ENCODE data around the gene MPHOSPH10.
"Not testable (repeated sequence)": the region's sequence is repeated elsewhere in the genome, so short reads cannot be mapped to it uniquely, and the experiment has no call there.

Gene MPHOSPH10

GRCh38 chr2:71174207-71174606 lies 43.8 kb downstream of the MPHOSPH10 start:
- DNase-seq (no peak), ATAC-seq (ENCODE audit: insufficient read depth, low read depth) (no peak)
- Histone ChIP-seq H3K4me2 (ENCODE audit: insufficient read depth, low read length) (no peak overlapping the region), H3K9me3 (ENCODE audit: insufficient read depth, low read length, severe bottlenecking) (no peaks in the 10 kb centered on the region), H3K27ac (ENCODE audit: low read length) (no peak overlapping the region), H3K4me1 (ENCODE audit: insufficient read depth, low read length) (no peaks in the 10 kb centered on the region), H3K79me2 (ENCODE audit: insufficient read depth, low read length) (no peaks in the 10 kb centered on the region), H3K36me3 (ENCODE audit: insufficient read depth, low read length) (no peaks in the 10 kb centered on the region), H3K27me3 (ENCODE audit: insufficient read depth, low read length, poor library complexity) (no peaks in the 10 kb centered on the region), H2AFZ (ENCODE audit: low read depth, low read length) (no peak overlapping the region), H3K9ac (ENCODE audit: low read depth, low read length) (no peak overlapping the region), H3K4me3 (ENCODE audit: low read depth in 1 of 2, low read length in 2 of 2) (no peak overlapping the region), H4K20me1 (ENCODE audit: insufficient read depth, low read length) (no peaks in the 10 kb centered on the region)
- TF ChIP-seq EZH2 (IDR thresholded peaks at IDR 0.05; ENCODE audit: borderline replicate concordance, low read depth, low read length, severe bottlenecking) (no peak), CTCF (IDR thresholded peaks at IDR 0.05; ENCODE audit: borderline replicate concordance, extremely low read depth, low read length, poor library complexity, severe bottlenecking) (no peak)

GRCh38 chr2:71178836-71179235 lies 48.4 kb downstream of the MPHOSPH10 start:
- DNase-seq = not testable (repeated sequence)

DNA sequence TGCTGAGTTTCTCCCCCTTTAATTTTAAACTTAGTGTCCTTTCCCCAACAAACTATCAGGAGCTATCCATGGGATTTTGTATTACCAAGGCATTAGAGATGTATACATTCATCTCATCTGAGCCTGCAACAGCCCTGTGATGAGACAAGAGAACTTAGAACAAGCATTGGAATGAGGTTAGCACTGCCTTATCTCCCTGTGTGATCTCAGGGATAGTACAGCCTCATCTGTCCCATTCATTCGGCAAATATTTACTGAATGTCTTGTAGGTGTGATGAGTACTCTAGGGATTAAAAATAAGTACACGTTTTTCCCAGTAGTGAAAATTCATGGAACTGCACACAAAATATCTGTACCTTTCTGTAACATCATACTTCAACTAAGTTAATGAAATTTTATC lies 50.9 kb downstream of the MPHOSPH10 start:
- Histone ChIP-seq H3K9ac (ENCODE audit: low read depth, low read length) (no peak overlapping the region), H2AFZ (ENCODE audit: low read depth, low read length) (no peak overlapping the region), H4K20me1 (ENCODE audit: insufficient read depth, low read length) (no peaks in the 10 kb centered on the region), H3K4me3 (ENCODE audit: low read depth in 1 of 2, low read length in 2 of 2) (no peak overlapping the region), H3K79me2 (ENCODE audit: insufficient read depth, low read length) (no peaks in the 10 kb centered on the region), H3K36me3 (ENCODE audit: insufficient read depth, low read length) (no peaks in the 10 kb centered on the region), H3K27ac (ENCODE audit: low read length) (no peak overlapping the region), H3K4me1 (ENCODE audit: insufficient read depth, low read length) (no peaks in the 10 kb centered on the region), H3K27me3 (ENCODE audit: insufficient read depth, low read length, poor library complexity) (no peaks in the 10 kb centered on the region), H3K9me3 (ENCODE audit: insufficient read depth, low read length, severe bottlenecking) (no peaks in the 10 kb centered on the region), H3K4me2 (ENCODE audit: insufficient read depth, low read length) (no peak overlapping the region)
- DNase-seq (no peak), ATAC-seq (ENCODE audit: insufficient read depth, low read depth) (no peak)
- TF ChIP-seq CTCF (IDR thresholded peaks at IDR 0.05; ENCODE audit: borderline replicate concordance, extremely low read depth, low read length, poor library complexity, severe bottlenecking) (no peak), EZH2 (IDR thresholded peaks at IDR 0.05; ENCODE audit: borderline replicate concordance, low read depth, low read length, severe bottlenecking) (no peak)

More at GRCh38 chr2:71178836-71179235, 48.4 kb downstream of the MPHOSPH10 start:
- H3K4me2 ChIP-seq (ENCODE audit: insufficient read depth, low read length); H4K20me1 ChIP-seq (ENCODE audit: insufficient read depth, low read length); H3K4me1 ChIP-seq (ENCODE audit: insufficient read depth, low read length); H3K9me3 ChIP-seq (ENCODE audit: insufficient read depth, low read length, severe bottlenecking); H3K9ac ChIP-seq (ENCODE audit: low read depth, low read length); H3K36me3 ChIP-seq (ENCODE audit: insufficient read depth, low read length); H3K4me3 ChIP-seq (ENCODE audit: low read depth in 1 of 2, low read length in 2 of 2); ATAC-seq (ENCODE audit: insufficient read depth, low read depth); H3K79me2 ChIP-seq (ENCODE audit: insufficient read depth, low read length); H3K27ac ChIP-seq (ENCODE audit: low read length); H2AFZ ChIP-seq (ENCODE audit: low read depth, low read length); H3K27me3 ChIP-seq (ENCODE audit: insufficient read depth, low read length, poor library complexity): not testable (repeated sequence)

GRCh38 chr2:71183306-71184115 lies 53.1 kb downstream of the MPHOSPH10 start:
- not testable (repeated sequence) for H3K9ac ChIP-seq (ENCODE audit: low read depth, low read length)

More at GRCh38 chr2:71183306-71184115, 53.1 kb downstream of the MPHOSPH10 start:
- not testable (repeated sequence) for H4K20me1 ChIP-seq (ENCODE audit: insufficient read depth, low read length); DNase-seq; H2AFZ ChIP-seq (ENCODE audit: low read depth, low read length); H3K4me3 ChIP-seq (ENCODE audit: low read depth in 1 of 2, low read length in 2 of 2); H3K27me3 ChIP-seq (ENCODE audit: insufficient read depth, low read length, poor library complexity); H3K9me3 ChIP-seq (ENCODE audit: insufficient read depth, low read length, severe bottlenecking); H3K36me3 ChIP-seq (ENCODE audit: insufficient read depth, low read length); H3K79me2 ChIP-seq (ENCODE audit: insufficient read depth, low read length); H3K27ac ChIP-seq (ENCODE audit: low read length); H3K4me1 ChIP-seq (ENCODE audit: insufficient read depth, low read length); ATAC-seq (ENCODE audit: insufficient read depth, low read depth); H3K4me2 ChIP-seq (ENCODE audit: insufficient read depth, low read length)

All from DND-41 (cell line).